ENCODE results near the gene RFX1.

Gene RFX1

GRCh38 chr19:13966684-13967128, 39.4 kb downstream of the RFX1 start:
- H3K27ac ChIP-seq: no peak overlapping the region
- in situ Hi-C loops (cut with HindIII; ENCODE audit: low pct_ligation_motif_present, low sequenced_read_pairs): no loop called here
- DNase-seq: no peak
- peaks cover 40% of the 10 kb centered on the region for H3K36me3 ChIP-seq (replicated peaks)
- H3K4me3 ChIP-seq (ENCODE audit: low read depth, low read length): no peak overlapping the region
- H3K27me3 ChIP-seq (replicated peaks): no peaks in the 10 kb centered on the region
- no peak for TF ChIP-seq CTCF (IDR thresholded peaks at IDR 0.05; ENCODE audit: low read depth, low read length, missing control alignments)

- Histone ChIP-seq H3K27ac (no peak overlapping the region), H3K4me3 (ENCODE audit: low read depth, low read length) (no peak overlapping the region), H3K27me3 (replicated peaks) (no peaks in the 10 kb centered on the region), H3K36me3 (replicated peaks) (peaks cover 40% of the 10 kb centered on the region)
- in situ Hi-C loops (cut with HindIII; ENCODE audit: low pct_ligation_motif_present, low sequenced_read_pairs): no loop called here
- no peak for DNase-seq
- no peak for TF ChIP-seq CTCF (IDR thresholded peaks at IDR 0.05; ENCODE audit: low read depth, low read length, missing control alignments)
These were observed 40.0 kb downstream of the RFX1 start for GRCh38 chr19:13965926-13966683.

DNA sequence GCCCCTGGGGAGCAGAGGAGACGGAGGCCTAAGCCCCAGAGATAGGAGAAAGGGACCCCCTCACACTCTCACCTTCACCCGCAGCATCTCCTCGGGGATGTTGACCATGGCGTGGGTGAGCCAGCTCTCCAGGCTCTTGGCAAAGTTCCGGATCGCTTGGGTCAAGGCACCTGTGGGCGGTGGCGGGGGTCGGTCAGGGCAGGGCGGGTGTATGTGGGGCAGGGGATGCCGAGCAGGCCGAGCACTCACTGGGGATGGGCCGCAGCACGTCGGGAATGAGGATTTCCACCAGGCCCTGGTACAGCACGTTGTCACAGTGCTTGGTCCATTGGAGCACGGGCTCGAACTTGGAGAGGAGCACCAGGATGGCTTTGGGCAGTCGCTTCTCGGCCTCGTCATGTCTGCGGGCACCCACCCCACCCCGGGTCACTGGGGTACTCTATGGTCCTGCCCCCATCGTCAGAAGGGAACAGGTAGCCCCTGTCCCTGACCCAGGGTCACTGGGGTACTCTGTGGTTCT, 40.7 kb downstream of the RFX1 start:
- H3K4me3 ChIP-seq (ENCODE audit: low read depth, low read length): no peak overlapping the region
- H3K27me3 ChIP-seq (replicated peaks): no peaks in the 10 kb centered on the region
- peaks cover 45% of the 10 kb centered on the region for H3K36me3 ChIP-seq (replicated peaks)
- no peak for TF ChIP-seq CTCF (IDR thresholded peaks at IDR 0.05; ENCODE audit: low read depth, low read length, missing control alignments)
- no peak overlapping the region for H3K27ac ChIP-seq
- in situ Hi-C loops (cut with HindIII; ENCODE audit: low pct_ligation_motif_present, low sequenced_read_pairs): no loop called here
- DNase-seq: no peak

DNA sequence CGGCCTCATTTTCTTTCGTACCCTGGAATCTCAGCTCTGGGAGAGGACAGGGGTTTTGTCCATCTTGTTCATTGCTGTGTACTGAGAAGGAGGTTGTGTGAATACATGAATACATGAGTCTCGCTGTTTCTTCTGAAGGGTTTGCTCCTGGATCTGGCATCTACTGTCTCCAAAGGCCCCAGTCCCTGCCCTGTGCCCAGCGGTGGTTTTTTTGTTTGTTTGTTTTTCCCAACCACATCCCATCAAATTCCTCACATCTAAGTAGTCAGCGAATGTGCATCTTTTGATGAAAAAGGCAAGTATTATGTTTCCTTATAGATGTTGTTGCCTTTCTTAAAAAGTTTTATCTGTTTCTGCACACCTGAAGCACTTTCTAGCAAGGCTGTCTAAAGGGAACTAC, 41.3 kb downstream of the RFX1 start:
- in situ Hi-C loops (cut with HindIII; ENCODE audit: low pct_ligation_motif_present, low sequenced_read_pairs): no loop called here
- Histone ChIP-seq H3K27me3 (replicated peaks) (no peaks in the 10 kb centered on the region), H3K4me3 (ENCODE audit: low read depth, low read length) (no peak overlapping the region), H3K36me3 (replicated peaks) (peaks cover 49% of the 10 kb centered on the region), H3K27ac (no peak overlapping the region)
- DNase-seq: no peak
- no peak for TF ChIP-seq CTCF (IDR thresholded peaks at IDR 0.05; ENCODE audit: low read depth, low read length, missing control alignments)

GRCh38 chr19:13963603-13964105, 42.5 kb downstream of the RFX1 start:
- H3K27me3 ChIP-seq (replicated peaks): no peaks in the 10 kb centered on the region
- no peak overlapping the region for H3K4me3 ChIP-seq (ENCODE audit: low read depth, low read length)
- TF ChIP-seq CTCF (IDR thresholded peaks at IDR 0.05; ENCODE audit: low read depth, low read length, missing control alignments): no peak
- H3K36me3 ChIP-seq (replicated peaks): peaks cover 48% of the 10 kb centered on the region
- DNase-seq: no peak
- in situ Hi-C loops (cut with HindIII; ENCODE audit: low pct_ligation_motif_present, low sequenced_read_pairs): no loop called here
- no peak overlapping the region for H3K27ac ChIP-seq
